Keratinocyte (primary cell): ENCODE data around the gene C16orf96. TPM values are rescaled to one million over a fixed set of nuclear protein-coding genes. Genes with fewer than 3 reads are reported as not detected.

Source experiments
- DNase-seq: peaks from one replicate; pipeline ENCODE4 v3.0.0-alpha.2; 2011; ENCODE audit warnings: low read depth, missing footprints, low spot score
- FAIRE-seq: peaks from 2 replicates; lab custom pipeline; 2011; peaks lifted over from hg19 to GRCh38; lab: Jason Lieb, UNC
- H2AFZ ChIP-seq: 2 replicates; pipeline ENCODE4 v1.6.0; 2012; ENCODE audit warnings: low read length, control low read depth, inconsistent platforms; ENCODE audit not compliant: control insufficient read depth
- H3K27ac ChIP-seq: 2 replicates; pipeline ENCODE4 v1.5.1; 2011; ENCODE audit warnings: low read length; ENCODE audit not compliant: control insufficient read depth, insufficient read depth
- H3K27me3 ChIP-seq: 3 replicates; pipeline ENCODE4 v1.6.0; 2011; ENCODE audit warnings: low read length; ENCODE audit not compliant: control insufficient read depth, insufficient read depth; ENCODE audit errors: extremely low read depth
- H3K36me3 ChIP-seq, 2 experiments: 2 replicates in 1 of 2; 3 replicates in 1 of 2; pipeline ENCODE4 v1.5.1; 2011; ENCODE audit warnings: low read length in 2 of 2, mild to moderate bottlenecking in 1 of 2; ENCODE audit not compliant: control insufficient read depth in 2 of 2, insufficient read depth in 2 of 2; ENCODE audit errors: extremely low read depth in 1 of 2
- H3K4me1 ChIP-seq: 3 replicates; pipeline ENCODE4 v1.5.1; 2011; ENCODE audit warnings: low read length; ENCODE audit not compliant: control insufficient read depth, insufficient read depth; ENCODE audit errors: extremely low read depth
- H3K4me2 ChIP-seq: 3 replicates; pipeline ENCODE4 v1.6.0; 2011; ENCODE audit warnings: low read depth, low read length; ENCODE audit not compliant: control insufficient read depth, insufficient read depth; ENCODE audit errors: extremely low read depth
- H3K4me3 ChIP-seq, 3 experiments: fragments of 200-600 bp in 1 of 3; sonication (generic) in 1 of 3; 2 replicates in 2 of 3; 3 replicates in 1 of 3; pipeline ENCODE4 v1.5.1; 2011 to 2016; ENCODE audit warnings: low read length in 3 of 3, mild to moderate bottlenecking in 3 of 3, control low read depth in 2 of 3, inconsistent platforms in 1 of 3, low read depth in 1 of 3, mixed read lengths in 1 of 3, mixed run types in 1 of 3, moderate library complexity in 1 of 3; ENCODE audit not compliant: control insufficient read depth in 2 of 3, insufficient read depth in 2 of 3; ENCODE audit errors: extremely low read depth in 1 of 3
- H3K79me2 ChIP-seq: 2 replicates; pipeline ENCODE4 v1.6.0; 2012; ENCODE audit warnings: low read length; ENCODE audit not compliant: control insufficient read depth, insufficient read depth
- H3K9ac ChIP-seq: 3 replicates; pipeline ENCODE4 v1.6.0; 2011; ENCODE audit warnings: low read length; ENCODE audit not compliant: control insufficient read depth, insufficient read depth; ENCODE audit errors: extremely low read depth
- H3K9me1 ChIP-seq: 3 replicates; pipeline ENCODE4 v1.6.0; 2011; ENCODE audit warnings: low read length; ENCODE audit not compliant: control insufficient read depth, insufficient read depth; ENCODE audit errors: extremely low read depth
- H3K9me3 ChIP-seq: 2 replicates; pipeline ENCODE4 v1.5.1; 2012; ENCODE audit warnings: low read depth, low read length; ENCODE audit not compliant: control insufficient read depth
- H4K20me1 ChIP-seq: 3 replicates; pipeline ENCODE4 v1.6.0; 2011; ENCODE audit warnings: low read length; ENCODE audit not compliant: control insufficient read depth, insufficient read depth; ENCODE audit errors: extremely low read depth
- CTCF ChIP-seq, 3 experiments: IDR thresholded peaks in 1 of 3; conservative IDR thresholded peaks in 1 of 3; optimal IDR thresholded peaks in 1 of 3; 2 replicates in 2 of 3; 3 replicates in 1 of 3; pipeline versions ENCODE3 to v1.5.1; 2011; ENCODE audit warnings: low read length in 3 of 3, mild to moderate bottlenecking in 3 of 3, moderate library complexity in 2 of 3, control low read depth in 1 of 3, inconsistent platforms in 1 of 3; ENCODE audit not compliant: insufficient read depth in 2 of 3; ENCODE audit errors: extremely low read depth in 1 of 3
- EZH2 ChIP-seq: IDR thresholded peaks from one replicate; pipeline ENCODE4 v1.6.1; 2012; ENCODE audit warnings: inconsistent platforms, mild to moderate bottlenecking, low read length, moderate library complexity
- dilution Hi-C: fragments of 300-500 bp; cut with MboI; formaldehyde crosslinking; loops from one replicate; pipeline ENCODE4 v1.7.0; 2020; ENCODE audit warnings: low sequenced_read_pairs; ENCODE audit not compliant: extremely low pct_ligation_motif_present
- polyA plus RNA-seq, 5 experiments: library from polyadenylated mRNA; depleted of rRNA in 3 of 5; stranded (reverse) in 3 of 5; stranded (forward) in 1 of 5; unstranded in 1 of 5; fragments of >200 nt; gene quantifications; 1 replicate in 1 of 5; 2 replicates in 3 of 5; 3 replicates in 1 of 5; pipeline versions ENCODE4 v1.2.1 to v1.2.3, GENCODE V29; 2011 to 2012; ENCODE audit warnings: missing spikeins in 2 of 5, low read depth in 1 of 5, low replicate concordance in 1 of 5

Gene C16orf96
- polyA plus RNA-seq, 1 donor (not counting 4 experiments of a cell fraction or from before 2014, with no cell fraction given) = not detected

GRCh38 chr16:4640572-4641305, 84.6 kb downstream of the C16orf96 start:
- dilution Hi-C loops = no loop called here
- DNase-seq (no peak), FAIRE-seq (no peak)
- Histone ChIP-seq H3K9me3 (no peaks in the 10 kb centered on the region), H3K9ac (no peak overlapping the region), H3K4me3 (no peak overlapping the region), H3K27me3 (no peaks in the 10 kb centered on the region), H3K79me2 (peaks cover 72% of the 10 kb centered on the region), H3K4me1 (no peaks in the 10 kb centered on the region), H3K36me3 (peaks cover 4 to 18% of the 10 kb centered on the region in 2 experiments), H4K20me1 (peaks cover 24% of the 10 kb centered on the region), H2AFZ (no peak overlapping the region), H3K9me1 (no peaks in the 10 kb centered on the region), H3K27ac (no peak overlapping the region), H3K4me2 (no peak overlapping the region)
- TF ChIP-seq EZH2 (no peak), CTCF (optimal IDR thresholded peaks at IDR 0.05 in 1 of 3, IDR thresholded peaks at IDR 0.05 in 1 of 3, conservative IDR thresholded peaks at IDR 0.05 in 1 of 3; ENCODE audit: extremely low read depth in 1 of 3, insufficient read depth in 2 of 3, low read length in 3 of 3) (no peak)

GRCh38 chr16:4641306-4641687, 85.2 kb downstream of the C16orf96 start:
- no peak for FAIRE-seq

More at GRCh38 chr16:4641306-4641687, 85.2 kb downstream of the C16orf96 start:
- DNase-seq = no peak
- no peaks in the 10 kb centered on the region for H3K4me1 ChIP-seq
- dilution Hi-C loops = no loop called here
- TF ChIP-seq EZH2 (no peak), CTCF (optimal IDR thresholded peaks at IDR 0.05 in 1 of 3, IDR thresholded peaks at IDR 0.05 in 1 of 3, conservative IDR thresholded peaks at IDR 0.05 in 1 of 3; ENCODE audit: extremely low read depth in 1 of 3, insufficient read depth in 2 of 3, low read length in 3 of 3) (no peak)
- peaks cover 72% of the 10 kb centered on the region for H3K79me2 ChIP-seq
- H4K20me1 ChIP-seq = peaks cover 24% of the 10 kb centered on the region
- H3K9me3 ChIP-seq = no peaks in the 10 kb centered on the region
- H3K27ac ChIP-seq = no peak overlapping the region
- H3K4me3 ChIP-seq = no peak overlapping the region
- no peak overlapping the region for H2AFZ ChIP-seq
- H3K4me2 ChIP-seq = no peak overlapping the region
- H3K9ac ChIP-seq = no peak overlapping the region
- H3K36me3 ChIP-seq = peaks cover 4 to 18% of the 10 kb centered on the region in 2 experiments
- H3K9me1 ChIP-seq = no peaks in the 10 kb centered on the region
- H3K27me3 ChIP-seq = no peaks in the 10 kb centered on the region
